Stimulated activated CD8-positive, alpha-beta memory T cell treated with anti-CD3 and anti-CD28 coated beads, Interleukin-12 subunit alpha, Interleukin-12 subunit beta, amount 100 ng/mL, for 24 hours (primary cell): ENCODE results near the gene P3H1.
"Not testable (repeated sequence)": the region's sequence is repeated elsewhere in the genome, so short reads cannot be mapped to it uniquely, and the experiment has no call there.

Experiments used
- DNase-seq: peaks from one replicate; pipeline ENCODE4 v3.0.0-alpha.2; 2020; ENCODE audit errors: extremely low read depth

P3H1 gene

DNA sequence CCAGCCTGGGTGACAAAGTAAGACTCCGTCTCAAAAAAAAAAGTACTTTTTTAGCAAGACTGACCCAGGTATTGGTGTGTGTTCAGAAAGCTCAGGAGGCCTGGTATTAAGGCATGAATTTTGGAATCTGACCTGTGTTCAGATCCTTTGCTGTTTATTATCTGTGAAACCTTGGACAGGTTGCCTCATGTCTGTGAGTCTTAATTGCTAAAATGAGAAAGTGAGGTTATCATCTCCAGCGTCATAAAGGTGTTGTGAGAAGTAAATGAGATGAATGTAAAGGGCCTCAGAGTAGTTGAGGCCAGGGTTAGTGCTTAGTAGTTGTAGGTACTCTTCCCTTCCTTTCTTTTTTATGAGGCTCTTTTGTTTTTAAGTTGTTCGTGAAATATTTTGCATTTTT lies 3.0 kb upstream of the P3H1 start:
- DNase-seq, result no peak

DNA sequence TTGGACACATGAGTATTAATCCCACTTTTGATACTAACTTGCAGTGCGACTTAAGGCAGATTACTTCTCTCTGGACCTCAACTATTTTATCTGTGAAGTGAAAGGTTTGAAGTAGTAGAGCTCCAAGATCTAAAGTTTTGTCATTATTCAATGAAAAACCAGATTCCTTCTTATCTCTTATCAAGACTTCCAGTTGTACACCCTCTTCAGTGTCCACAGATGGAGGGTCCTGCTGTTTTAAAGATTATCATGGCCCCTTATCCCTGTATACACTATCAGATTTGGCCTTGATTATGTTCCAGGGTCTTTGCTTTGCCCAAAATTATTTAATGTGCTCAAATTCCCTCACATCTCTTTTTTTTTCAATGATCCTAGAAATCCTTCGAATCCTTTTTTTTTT lies 1.3 kb upstream of the P3H1 start:
- DNase-seq, result no peak

DNA sequence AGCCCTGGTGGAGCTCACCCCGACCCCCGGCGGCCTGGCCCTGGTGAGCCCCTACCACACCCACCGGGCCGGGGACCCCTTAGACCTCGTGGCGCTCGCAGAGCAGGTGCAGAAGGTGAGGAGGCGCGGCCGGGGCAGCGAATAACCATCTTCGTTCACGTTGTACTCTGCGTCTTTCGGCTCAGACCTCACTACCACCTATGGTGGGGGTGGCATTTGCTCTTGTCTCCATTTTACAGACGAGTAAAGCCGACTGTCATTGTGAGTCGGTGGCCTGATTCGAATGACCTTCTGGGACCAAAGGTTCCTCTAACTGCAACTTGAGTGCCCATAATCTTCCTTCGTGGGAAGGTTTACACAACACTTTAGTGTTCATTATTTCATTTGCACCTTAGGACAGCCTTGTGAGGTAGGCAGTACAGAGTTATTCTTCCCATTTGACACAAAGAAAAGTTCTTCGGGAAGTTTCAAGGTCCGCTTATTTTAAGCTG lies 727 bp upstream of the P3H1 start:
- DNase-seq, result no peak

DNA sequence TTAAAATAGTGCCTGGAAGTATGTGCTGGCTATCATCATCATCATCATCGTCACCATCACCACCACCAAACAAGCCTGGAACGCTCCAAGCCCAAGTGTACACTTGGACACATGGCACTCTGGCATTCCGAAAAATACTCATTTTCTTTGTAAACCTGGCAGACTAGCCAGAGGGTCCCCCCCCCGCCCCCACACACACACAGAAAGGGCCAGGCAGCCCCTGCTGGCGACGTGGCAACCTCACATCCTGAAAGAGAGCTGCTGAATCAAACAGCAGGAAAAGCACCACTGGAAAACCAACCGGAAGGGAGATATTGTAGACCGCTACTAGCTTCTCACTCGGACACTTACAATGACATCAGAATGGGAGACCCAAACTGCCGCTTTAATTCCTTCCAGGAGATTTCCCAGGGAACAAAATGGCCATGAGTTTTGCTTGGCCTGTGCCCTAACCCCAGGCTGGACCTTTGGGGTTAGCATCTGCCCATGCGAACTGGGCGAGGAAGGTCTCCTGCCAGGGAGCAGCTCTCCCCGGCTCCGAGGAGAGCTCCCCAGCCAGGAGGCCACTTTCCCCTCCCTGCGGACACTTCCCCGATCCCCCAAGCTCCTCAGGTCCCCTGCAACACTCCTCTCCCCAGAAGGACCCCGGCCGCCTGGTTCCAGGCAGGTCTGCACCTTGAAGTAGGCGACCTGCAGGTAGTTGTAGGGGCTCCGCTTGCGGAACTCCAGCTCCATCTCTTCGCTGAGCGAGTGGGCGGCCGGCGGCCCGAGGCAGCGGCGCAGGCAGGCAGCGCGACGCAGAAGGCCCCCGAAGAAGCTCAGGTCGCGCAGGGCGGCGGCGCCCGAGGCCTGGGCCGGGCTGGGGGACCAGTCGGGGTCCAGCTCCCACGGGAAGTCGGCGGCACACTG lies 742 bp downstream of the P3H1 start:
- DNase-seq, result no peak

DNA sequence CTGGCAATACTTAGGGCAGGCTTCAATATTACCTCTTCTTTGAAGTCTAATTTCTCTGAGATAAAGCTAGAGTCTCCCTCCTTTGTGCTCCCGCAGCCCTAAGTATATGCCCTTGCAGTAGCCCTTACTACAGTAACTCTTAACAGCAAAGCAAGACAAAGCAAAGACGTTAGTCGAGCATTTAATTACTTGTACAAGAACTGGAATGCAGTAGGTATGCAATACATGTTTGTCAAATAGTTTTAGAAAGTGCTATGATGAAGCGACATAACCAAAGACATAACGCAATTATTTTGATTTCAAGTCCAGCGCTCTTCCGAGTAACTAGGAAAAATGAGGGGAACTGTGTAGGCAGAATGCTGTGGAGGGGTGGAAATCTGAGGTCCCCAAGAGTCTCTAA lies 1.6 kb downstream of the P3H1 start:
- DNase-seq, result no peak

DNA sequence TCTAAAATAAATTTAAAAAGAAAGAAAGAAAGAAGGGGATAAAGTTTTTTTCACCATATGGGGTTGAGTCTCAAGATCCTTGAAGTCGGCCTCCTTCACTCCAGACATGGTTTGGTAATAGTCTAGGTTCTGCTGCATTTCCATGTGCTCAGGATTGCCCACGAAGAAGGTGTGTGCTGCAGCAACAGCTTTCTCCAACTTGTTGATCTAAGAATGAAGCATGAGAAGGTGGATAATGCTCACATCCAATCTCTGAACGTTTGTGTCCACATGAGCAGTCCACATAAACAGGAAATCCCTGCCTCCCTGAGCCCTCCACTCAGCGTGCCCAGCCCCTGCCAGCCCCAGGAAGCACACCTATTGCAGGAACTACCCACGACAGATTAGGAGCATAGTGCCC lies 4.6 kb downstream of the P3H1 start:
- DNase-seq, result no peak

DNA sequence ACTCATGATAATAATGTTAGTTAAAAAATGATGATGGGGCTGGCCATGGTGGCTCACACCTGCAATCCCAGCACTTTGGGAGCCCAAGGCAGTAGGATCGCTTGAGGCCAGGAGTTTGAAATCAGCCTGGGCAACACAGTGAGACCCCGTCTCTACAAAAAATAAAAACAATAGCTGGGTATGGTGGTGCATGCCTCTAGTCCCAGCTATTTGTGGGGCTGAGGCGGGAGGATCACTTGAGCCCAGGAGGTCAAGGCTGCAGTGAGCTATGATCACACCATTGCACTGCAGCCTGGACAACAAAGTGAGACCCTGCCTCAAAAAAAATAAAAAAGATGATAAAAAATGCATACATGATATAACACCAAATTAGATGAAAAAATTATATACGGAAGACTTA lies 5.3 kb downstream of the P3H1 start:
- no peak for DNase-seq

DNA sequence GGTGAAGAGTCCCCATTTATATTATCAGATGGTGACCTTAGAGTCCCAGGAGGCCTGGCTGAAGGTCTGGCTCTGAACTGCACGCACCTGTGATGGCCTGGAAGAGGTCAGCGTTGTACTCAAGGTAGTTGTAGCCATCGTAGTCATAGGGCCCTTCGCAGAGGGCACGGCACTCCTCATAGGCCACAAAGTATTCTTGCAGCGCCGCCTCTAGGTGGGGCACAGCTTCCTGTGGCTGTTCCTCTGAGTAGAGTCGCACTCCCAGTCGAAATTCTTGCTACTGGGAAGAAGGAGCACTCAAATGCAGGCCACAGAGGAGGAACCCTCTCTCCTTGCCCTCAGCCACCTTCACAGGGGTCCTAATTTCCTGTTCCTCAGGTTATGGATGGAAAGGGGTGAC lies 7.7 kb downstream of the P3H1 start:
- DNase-seq, result no peak

DNA sequence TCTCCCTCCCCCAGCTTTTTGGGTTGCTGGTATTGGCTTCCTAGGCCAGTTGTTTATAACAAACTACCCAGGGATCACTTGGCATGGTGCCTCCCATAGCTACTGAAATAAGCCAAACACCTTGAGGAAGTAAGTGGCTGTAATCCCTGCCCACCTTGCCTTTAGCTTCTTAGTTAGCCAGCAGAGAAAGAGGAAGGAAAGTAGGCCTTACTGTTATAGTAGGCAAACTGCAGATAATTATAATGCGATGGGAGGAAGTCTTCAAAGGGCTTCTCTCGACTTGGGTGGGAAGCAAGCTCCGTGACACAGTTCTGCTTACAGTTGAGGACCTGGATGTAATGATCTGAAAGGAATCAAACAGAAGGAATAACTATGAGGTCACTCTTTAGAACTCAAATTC lies 8.2 kb downstream of the P3H1 start:
- DNase-seq, result no peak

DNA sequence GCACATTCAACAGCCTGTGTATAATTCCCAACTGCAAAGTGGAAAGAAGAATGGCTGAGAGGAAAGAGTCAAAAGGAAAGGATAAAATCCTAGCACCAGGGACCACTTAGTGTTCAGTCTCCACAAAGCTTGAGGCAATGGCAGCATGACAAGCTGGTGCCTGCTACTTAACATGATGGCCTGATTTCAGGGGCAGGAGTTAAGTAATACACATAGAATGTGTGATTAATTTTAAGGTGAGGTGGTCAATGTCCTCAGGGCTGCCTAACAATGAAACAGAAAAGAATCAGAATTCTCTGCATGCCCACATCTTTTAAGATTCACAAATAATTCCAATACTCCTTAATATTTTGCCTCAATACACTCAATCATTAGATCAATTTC lies 8.9 kb downstream of the P3H1 start:
- no peak for DNase-seq

DNA sequence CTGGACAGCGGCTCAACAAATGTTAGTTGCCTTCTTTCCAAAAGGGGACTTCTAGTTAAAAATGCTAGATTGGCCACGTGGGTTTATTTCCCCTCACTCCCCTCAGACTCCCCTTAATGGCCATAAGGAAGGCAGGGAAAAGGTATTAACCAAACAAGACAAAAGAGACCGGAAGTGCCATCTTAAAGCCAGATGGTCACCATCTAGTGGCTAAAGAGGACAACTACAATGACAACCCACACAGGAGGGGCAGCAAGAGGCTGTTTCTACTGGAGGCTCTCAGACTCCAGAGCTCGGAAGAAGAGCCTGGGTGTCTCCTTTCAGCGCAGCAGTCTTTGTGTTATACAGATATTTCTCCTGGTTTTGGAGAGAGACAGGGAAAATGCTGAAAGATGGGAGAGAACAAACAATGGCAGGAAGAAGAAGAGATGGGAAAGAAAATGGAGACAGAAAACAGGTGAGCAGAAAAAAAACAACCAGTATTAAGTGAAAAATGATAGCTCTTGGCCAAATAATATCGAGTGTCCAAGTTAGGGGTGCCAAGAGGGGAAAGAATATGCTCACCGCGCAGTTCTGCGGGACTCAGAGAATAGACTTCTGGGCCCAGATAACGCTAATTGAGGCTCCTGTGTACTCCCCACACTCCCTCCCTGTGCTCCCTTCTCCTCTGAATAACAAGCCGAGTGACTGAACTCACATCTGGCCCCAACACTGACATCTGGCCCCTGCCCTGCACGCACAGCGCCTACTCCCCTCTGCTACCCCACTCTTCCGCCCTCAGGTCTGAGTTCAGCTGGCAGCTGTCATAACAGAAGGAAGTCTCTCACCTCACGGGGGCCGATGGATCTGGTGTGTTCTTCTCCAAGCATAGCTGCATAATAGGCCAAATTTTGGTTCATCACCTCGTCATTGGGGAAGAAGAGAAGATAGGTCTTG lies 9.6 kb downstream of the P3H1 start:
- DNase-seq, result no peak

DNA sequence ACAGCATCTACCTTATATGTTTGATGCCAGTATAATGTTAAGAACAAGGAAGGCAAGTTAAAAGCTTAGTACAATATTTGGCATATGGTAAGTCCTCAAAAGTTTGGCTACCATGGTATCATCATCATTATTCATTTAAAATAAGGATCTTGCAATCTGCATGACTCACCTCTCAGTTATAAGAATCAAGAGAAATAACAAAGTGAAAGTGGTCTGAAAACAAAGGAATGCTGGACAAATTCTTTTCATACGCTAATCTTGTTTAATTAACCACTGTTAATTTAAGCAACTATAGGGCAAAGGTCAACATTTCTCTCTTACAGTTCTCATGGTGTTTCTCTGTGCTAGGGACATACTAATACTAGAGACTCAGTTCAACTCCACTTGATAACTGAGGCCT lies 13.8 kb downstream of the P3H1 start:
- DNase-seq, result no peak

DNA sequence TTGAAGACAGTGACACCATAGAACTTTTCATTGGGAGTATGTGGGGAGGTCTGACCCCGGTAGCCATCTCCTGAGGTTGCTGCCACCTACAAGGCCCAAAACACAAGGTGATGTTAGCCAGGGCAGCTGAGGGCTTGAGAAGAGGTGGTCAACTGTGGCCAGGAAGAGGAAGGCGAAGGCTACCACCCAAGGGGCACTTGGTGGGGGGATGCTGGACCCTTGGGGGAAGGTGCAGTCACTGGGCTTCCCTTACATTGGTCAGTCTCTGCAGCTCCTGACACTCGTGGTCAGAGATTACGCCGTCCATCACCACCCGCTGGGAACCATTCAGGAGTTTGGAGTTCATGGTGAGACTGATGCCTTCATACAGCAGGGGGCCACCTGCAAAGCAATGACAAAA lies 14.5 kb downstream of the P3H1 start:
- DNase-seq, result no peak

DNA sequence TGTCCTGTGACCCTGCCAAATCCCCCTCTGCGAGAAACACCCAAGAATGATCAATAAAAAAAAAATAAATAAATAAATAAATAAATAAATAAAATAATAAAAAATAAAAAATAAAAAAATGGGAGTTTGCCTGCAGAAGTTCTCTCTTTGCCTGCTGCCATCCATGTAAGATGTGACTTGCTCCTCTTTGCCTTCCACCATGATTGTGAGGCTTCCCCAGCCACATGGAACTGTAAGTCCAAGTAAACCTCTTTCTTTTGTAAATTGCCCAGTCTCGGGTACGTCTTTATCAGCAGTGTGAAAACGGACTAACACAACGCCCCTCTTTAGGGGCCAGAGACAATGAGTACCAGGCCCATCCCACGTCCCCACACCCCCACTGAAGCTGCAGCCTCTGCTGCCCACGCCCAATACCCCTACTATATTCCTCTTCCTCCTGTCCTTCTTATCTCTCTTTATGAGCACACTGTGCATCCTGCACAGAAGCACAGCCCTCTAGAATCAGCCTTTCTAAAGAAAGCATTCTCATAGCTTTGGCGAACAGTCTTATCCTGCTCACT lies 15.2 kb downstream of the P3H1 start:
- not testable (repeated sequence) for DNase-seq

DNA sequence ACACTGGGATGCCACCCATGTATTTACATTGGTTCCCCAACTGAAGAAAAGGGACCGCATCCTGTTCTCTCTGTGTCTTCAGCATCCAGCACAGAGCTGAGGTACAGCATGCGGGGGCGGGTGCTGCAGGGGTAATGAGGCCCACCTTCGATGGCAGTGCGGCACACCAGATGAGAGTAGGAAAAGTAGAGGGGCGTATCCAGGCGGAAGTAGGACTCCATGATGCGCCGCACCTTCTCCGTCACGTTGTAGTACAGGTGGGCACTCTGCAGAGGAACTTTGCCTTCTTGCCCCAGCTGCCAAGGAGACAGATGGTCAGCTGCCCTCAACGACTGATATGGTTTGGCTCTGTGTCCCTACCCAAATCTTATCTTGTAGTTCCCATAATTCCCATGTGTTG lies 16.8 kb downstream of the P3H1 start:
- DNase-seq, result no peak

DNA sequence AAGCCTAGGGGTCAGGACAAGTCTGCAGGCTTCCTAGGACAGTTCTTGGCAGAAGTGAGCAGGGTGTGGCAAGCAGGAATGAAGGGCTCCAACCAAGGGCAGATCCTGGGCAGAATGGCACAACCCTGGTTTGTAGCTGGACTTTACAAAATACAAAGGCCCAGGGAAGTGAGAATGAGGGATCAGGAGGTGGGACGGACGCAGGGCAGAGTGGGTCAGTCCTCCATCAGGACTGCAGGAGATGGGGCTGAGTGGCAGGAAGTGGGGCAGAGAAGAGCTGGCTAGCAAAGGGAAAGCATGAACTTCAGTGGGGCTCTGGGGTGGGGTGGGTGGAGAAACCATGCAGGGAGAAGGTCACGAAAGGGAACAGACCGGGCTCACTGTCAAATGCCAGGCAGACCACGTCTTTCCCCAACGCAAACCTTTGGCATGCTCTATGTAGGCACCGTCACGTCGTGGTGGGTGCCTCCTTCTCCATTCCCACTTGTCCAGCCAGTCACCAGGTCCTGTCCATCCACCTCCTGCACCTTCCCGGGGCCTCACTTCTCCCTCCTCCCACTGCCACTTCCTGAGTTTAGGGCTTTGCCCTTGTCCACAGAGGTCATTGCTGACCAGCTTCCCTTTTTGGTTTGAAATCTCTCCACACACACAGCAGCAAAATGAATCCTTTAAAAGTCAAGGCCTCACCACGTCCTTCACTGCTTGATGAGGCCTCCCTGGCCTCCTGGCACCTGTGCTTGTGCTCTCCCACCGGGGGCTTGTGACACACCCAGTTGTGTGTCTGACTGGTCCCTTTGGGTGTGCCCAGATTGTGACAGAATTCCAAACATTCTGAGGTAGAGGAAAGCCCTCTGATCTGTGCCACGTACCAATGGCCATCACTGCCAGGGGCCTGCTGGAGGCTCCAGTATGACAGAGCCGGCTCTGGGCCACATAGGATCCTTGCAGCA lies 18.1 kb downstream of the P3H1 start:
- DNase-seq, result no peak

DNA sequence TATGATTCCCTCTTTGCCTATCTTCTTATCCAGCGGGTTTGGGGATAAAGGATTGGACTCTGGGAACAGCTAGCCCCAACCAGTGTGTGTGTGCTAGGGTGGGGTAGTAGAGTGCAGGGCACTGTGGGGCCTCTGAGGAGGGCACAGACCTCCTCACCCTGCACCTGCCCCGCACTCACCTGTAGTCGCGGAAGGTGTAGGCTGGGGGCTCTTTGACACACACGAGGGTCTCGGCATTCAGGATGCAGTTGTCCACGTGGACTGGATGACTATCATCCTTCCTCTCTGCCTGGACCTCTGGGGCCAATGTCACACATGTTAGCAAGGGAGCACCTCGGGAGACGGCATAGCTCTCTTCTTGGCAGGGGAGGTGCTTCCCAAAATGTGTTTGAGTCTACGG lies 18.8 kb downstream of the P3H1 start:
- DNase-seq, result no peak

DNA sequence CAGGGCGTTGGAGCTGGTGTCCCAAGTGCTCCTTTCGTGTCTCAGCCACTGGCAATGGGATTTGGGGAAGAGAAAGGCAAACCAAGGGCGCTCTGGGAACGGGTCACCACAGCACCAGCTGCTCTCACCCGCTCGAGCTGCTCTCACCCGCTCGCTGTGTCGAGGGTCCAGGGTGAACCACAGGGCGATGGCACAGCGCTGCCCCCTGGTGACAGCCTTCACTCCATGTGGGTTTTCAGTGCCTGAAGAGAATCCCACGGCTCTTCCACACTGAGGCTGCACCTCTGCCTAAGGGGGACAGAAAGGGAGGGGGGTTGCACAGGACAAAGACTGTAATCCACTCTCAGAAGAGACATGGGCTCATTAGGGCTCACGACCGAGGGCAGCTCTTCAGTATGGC lies 19.7 kb downstream of the P3H1 start:
- DNase-seq, result no peak

DNA sequence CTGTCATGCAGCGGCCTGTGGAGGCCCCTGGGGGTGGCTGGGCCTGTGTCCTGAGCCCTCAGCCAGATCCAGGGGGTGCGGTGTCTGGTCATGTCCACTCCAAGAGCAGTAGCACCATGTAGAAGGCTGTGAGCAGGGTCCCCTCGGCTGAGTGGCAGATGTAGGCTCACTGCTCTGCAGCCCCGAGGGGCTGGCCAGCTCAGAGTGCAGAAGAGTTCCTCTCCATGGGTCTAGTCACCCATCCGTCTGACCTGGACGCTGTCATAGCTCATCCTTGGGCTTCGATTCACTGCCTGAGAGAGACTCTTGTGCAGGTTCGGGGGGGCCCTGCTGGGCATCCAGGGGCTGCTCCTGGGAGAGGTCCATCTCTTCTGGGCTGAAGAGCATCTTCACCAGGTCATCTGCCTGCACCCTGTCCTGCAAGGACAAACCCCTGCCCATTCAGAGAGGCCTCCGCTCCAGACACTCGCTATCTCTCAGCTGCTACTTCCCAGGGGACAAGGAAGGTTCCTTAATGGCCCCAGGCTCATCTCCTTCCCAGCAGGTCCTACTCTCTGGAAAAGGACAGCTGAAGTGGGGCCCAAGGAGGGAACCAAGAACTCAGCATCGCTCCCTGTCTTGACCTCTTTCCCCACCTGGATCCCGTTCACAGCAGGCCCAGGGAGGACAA lies 20.3 kb downstream of the P3H1 start:
- no peak for DNase-seq

DNA sequence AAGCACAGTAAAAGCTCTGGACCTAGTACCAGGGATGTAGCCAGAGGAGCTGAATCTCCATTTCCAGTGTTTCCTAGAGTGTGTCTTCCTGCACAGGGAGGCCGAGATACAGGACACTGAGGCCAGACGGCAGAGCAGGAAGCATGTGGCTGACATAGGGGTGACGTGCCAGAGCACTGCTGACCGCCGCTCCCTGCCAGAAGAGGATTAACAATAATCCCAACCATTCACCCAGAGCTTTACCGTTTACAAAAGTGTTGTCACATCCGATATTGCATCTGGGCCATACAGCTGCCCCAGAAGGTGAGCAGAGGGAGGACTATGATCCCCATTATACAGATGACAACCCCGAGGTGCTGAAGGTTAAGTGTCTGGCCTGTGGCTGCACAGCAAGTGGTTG lies 21.0 kb downstream of the P3H1 start:
- DNase-seq, result no peak

DNA sequence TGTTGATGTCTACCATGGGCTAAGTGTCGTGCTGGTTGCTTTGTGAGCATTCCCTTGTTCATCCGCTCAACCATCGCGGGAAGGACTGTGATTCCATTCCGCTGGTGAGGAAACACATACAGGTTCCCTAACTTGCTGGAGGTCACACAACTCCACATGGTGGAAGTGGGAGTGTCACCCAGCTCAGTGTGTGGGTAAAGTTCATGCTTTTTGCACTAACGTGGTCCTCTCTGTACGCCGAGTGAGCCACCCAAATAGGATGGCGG lies 22.7 kb downstream of the P3H1 start:
- DNase-seq, result no peak
